Neural cell (in vitro differentiated cells): ENCODE measurements around the gene CEMP1. TPM values are rescaled to one million over a fixed set of nuclear protein-coding genes. Genes with fewer than 3 reads are reported as not detected.

ENCODE experiments used
- H2AFZ ChIP-seq: fragments of 200-600, 300-800 bp; sonication (generic), shearing (Covaris generic); 2 replicates; pipeline ENCODE4 v1.6.0; 2014; ENCODE audit warnings: low read depth, mild to moderate bottlenecking, antibody characterized with exemption, low read length, moderate library complexity
- H3F3A ChIP-seq: fragments of 200-600 bp; shearing (Covaris generic); 2 replicates; pipeline ENCODE4 v1.6.1; 2016; ENCODE audit warnings: mild to moderate bottlenecking, moderate library complexity, mixed read lengths, antibody characterized with exemption, low read length; ENCODE audit not compliant: insufficient read depth, poor library complexity, severe bottlenecking
- H3K27ac ChIP-seq: fragments of 200-600, 300-800 bp; sonication (generic), shearing (Covaris generic); 2 replicates; pipeline ENCODE4 v1.5.1; 2014; ENCODE audit warnings: mild to moderate bottlenecking, low read length, moderate library complexity
- H3K27me3 ChIP-seq: fragments of 300-800, 200-600 bp; sonication (generic), shearing (Covaris generic); 2 replicates; pipeline ENCODE4 v1.6.0; 2014; ENCODE audit warnings: mild to moderate bottlenecking, low read depth, low read length, moderate library complexity; ENCODE audit not compliant: insufficient read depth
- H3K36me3 ChIP-seq: fragments of 300-800, 200-600 bp; sonication (generic), shearing (Covaris generic); 2 replicates; pipeline ENCODE4 v1.5.1; 2014; ENCODE audit warnings: mild to moderate bottlenecking, antibody characterized with exemption, low read length, moderate library complexity; ENCODE audit not compliant: insufficient read depth
- H3K4me2 ChIP-seq: fragments of 300-800, 200-600 bp; sonication (generic), shearing (Covaris generic); 2 replicates; pipeline ENCODE4 v1.6.0; 2014; ENCODE audit warnings: mild to moderate bottlenecking, low read length
- H3K4me3 ChIP-seq: fragments of 300-800, 200-600 bp; sonication (generic), shearing (Covaris generic); 2 replicates; pipeline ENCODE4 v1.5.1; 2014; ENCODE audit warnings: mild to moderate bottlenecking, low read length, moderate library complexity
- H3K79me2 ChIP-seq: fragments of 200-600 bp; shearing (Covaris generic); replicated peaks from 2 replicates; pipeline ENCODE4 v1.6.0; 2014; ENCODE audit warnings: mild to moderate bottlenecking, low read length, moderate library complexity; ENCODE audit not compliant: insufficient read depth
- H3K9ac ChIP-seq: fragments of 300-800, 200-600 bp; sonication (generic), shearing (Covaris generic); 2 replicates; pipeline ENCODE4 v1.6.1; 2016; ENCODE audit warnings: mild to moderate bottlenecking, low read length, mixed read lengths
- H3K9me2 ChIP-seq: fragments of 200-600 bp; shearing (Covaris generic); 2 replicates; pipeline ENCODE4 v1.6.1; 2016; ENCODE audit warnings: mild to moderate bottlenecking, low read length, mixed read lengths; ENCODE audit not compliant: insufficient read depth
- H3K9me3 ChIP-seq: fragments of 200-600, 300-800 bp; sonication (generic), shearing (Covaris generic); 2 replicates; pipeline ENCODE4 v1.6.1; 2016; ENCODE audit warnings: mild to moderate bottlenecking, mixed run types, low read length, moderate library complexity, mixed read lengths
- H4K20me1 ChIP-seq: fragments of 200-600 bp; shearing (Covaris generic); 2 replicates; pipeline ENCODE4 v1.6.1; 2016; ENCODE audit warnings: mild to moderate bottlenecking, mixed run types; ENCODE audit not compliant: insufficient read depth
- EP300 ChIP-seq: fragments of 450-650 bp; conservative IDR thresholded peaks from 2 replicates; pipeline ENCODE4 v1.6.1; 2014; ENCODE audit warnings: antibody characterized with exemption, mild to moderate bottlenecking, moderate library complexity; ENCODE audit not compliant: poor library complexity, severe bottlenecking
- EZH2 ChIP-seq: fragments of 200-600, 300-800 bp; shearing (Covaris generic), sonication (generic); IDR thresholded peaks from 2 replicates; pipeline ENCODE4 v1.6.1; 2014; ENCODE audit warnings: antibody characterized with exemption, low read length, borderline replicate concordance, mild to moderate bottlenecking; ENCODE audit not compliant: insufficient read depth, poor library complexity, severe bottlenecking
- MXI1 ChIP-seq: fragments of 450-650 bp; conservative IDR thresholded peaks from 2 replicates; pipeline ENCODE4 v1.6.1; 2014; ENCODE audit warnings: antibody characterized with exemption, mild to moderate bottlenecking; ENCODE audit not compliant: poor library complexity, severe bottlenecking
- POLR2AphosphoS5 ChIP-seq: IDR thresholded peaks from 2 replicates; pipeline ENCODE4 v1.6.1; 2012
- RAD21 ChIP-seq: fragments of 450-650 bp; conservative IDR thresholded peaks from 2 replicates; pipeline ENCODE4 v1.6.1; 2014; ENCODE audit warnings: antibody characterized with exemption, mild to moderate bottlenecking, moderate library complexity
- REST ChIP-seq: IDR thresholded peaks from 2 replicates; pipeline ENCODE4 v1.6.1; 2012; ENCODE audit warnings: borderline replicate concordance
- SMC3 ChIP-seq: fragments of 450-650 bp; conservative IDR thresholded peaks from 2 replicates; pipeline ENCODE4 v1.6.1; 2014; ENCODE audit warnings: antibody characterized with exemption, mild to moderate bottlenecking, moderate library complexity; ENCODE audit not compliant: poor library complexity
- TAF1 ChIP-seq: IDR thresholded peaks from 2 replicates; pipeline ENCODE4 v1.6.1; 2012; ENCODE audit warnings: low read depth
- polyA plus RNA-seq: library from polyadenylated mRNA; depleted of rRNA; stranded (reverse); fragments of >200 nt; gene quantifications from 2 replicates; pipeline ENCODE4 v1.2.3, GENCODE V29; 2014
- TF ChIP-seq, protein P1 (sequence below): fragments of 450-650 bp; IDR thresholded peaks from 2 replicates; pipeline ENCODE4 v1.5.1; 2014; ENCODE audit warnings: antibody characterized with exemption, mild to moderate bottlenecking, moderate library complexity; ENCODE audit not compliant: poor library complexity, severe bottlenecking

CEMP1 gene
- polyA plus RNA-seq, 1 donor from 2014 or later, result 0.46 TPM

GRCh38 chr16:2494616-2495015 lies 36.6 kb downstream of the CEMP1 start:
- H3K4me3 ChIP-seq, result no peak overlapping the region
- H3K36me3 ChIP-seq, result no peaks in the 10 kb centered on the region
- TF ChIP-seq EP300, result no peak
- TF ChIP-seq POLR2AphosphoS5, result no peak
- TF ChIP-seq TAF1, result no peak
- no peak for TF ChIP-seq REST
- no peak for TF ChIP-seq EZH2
- no peak for TF ChIP-seq SMC3
- TF ChIP-seq, protein P1, sequence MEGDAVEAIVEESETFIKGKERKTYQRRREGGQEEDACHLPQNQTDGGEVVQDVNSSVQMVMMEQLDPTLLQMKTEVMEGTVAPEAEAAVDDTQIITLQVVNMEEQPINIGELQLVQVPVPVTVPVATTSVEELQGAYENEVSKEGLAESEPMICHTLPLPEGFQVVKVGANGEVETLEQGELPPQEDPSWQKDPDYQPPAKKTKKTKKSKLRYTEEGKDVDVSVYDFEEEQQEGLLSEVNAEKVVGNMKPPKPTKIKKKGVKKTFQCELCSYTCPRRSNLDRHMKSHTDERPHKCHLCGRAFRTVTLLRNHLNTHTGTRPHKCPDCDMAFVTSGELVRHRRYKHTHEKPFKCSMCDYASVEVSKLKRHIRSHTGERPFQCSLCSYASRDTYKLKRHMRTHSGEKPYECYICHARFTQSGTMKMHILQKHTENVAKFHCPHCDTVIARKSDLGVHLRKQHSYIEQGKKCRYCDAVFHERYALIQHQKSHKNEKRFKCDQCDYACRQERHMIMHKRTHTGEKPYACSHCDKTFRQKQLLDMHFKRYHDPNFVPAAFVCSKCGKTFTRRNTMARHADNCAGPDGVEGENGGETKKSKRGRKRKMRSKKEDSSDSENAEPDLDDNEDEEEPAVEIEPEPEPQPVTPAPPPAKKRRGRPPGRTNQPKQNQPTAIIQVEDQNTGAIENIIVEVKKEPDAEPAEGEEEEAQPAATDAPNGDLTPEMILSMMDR, result no peak
- no peak for TF ChIP-seq RAD21
- no peak for TF ChIP-seq MXI1
- no peaks in the 10 kb centered on the region for H3K9me3 ChIP-seq
- no peaks in the 10 kb centered on the region for H3K27me3 ChIP-seq
- H3K27ac ChIP-seq, result no peak overlapping the region
- H3K4me2 ChIP-seq, result no peak overlapping the region
- H3K9ac ChIP-seq, result no peak overlapping the region
- H2AFZ ChIP-seq, result no peak overlapping the region
- no peaks in the 10 kb centered on the region for H4K20me1 ChIP-seq
- H3K79me2 ChIP-seq, result no peaks in the 10 kb centered on the region
- no peaks in the 10 kb centered on the region for H3K9me2 ChIP-seq
- H3F3A ChIP-seq, result no peaks in the 10 kb centered on the region

GRCh38 chr16:2493605-2494004 lies 37.6 kb downstream of the CEMP1 start:
- Histone ChIP-seq H3K4me2 (no peak overlapping the region), H3K36me3 (no peaks in the 10 kb centered on the region), H2AFZ (no peak overlapping the region), H3K9ac (no peak overlapping the region), H3K27me3 (no peaks in the 10 kb centered on the region), H3K9me3 (no peaks in the 10 kb centered on the region), H3K79me2 (no peaks in the 10 kb centered on the region), H4K20me1 (no peaks in the 10 kb centered on the region), H3K4me3 (no peak overlapping the region), H3K9me2 (no peaks in the 10 kb centered on the region), H3K27ac (no peak overlapping the region), H3F3A (no peaks in the 10 kb centered on the region)
- TF ChIP-seq TAF1 (no peak), EZH2 (no peak), MXI1 (no peak), POLR2AphosphoS5 (no peak), RAD21 (no peak)
- TF ChIP-seq, protein P1, result no peak
